ENCODE data around the gene HCRTR1.

HCRTR1 gene

GRCh38 chr1:31620631-31621497 is 3.4 kb downstream of the HCRTR1 start:
- no peak for DNase-seq (ENCODE audit: extremely low read depth, low read depth)
- TF ChIP-seq, protein P1, sequence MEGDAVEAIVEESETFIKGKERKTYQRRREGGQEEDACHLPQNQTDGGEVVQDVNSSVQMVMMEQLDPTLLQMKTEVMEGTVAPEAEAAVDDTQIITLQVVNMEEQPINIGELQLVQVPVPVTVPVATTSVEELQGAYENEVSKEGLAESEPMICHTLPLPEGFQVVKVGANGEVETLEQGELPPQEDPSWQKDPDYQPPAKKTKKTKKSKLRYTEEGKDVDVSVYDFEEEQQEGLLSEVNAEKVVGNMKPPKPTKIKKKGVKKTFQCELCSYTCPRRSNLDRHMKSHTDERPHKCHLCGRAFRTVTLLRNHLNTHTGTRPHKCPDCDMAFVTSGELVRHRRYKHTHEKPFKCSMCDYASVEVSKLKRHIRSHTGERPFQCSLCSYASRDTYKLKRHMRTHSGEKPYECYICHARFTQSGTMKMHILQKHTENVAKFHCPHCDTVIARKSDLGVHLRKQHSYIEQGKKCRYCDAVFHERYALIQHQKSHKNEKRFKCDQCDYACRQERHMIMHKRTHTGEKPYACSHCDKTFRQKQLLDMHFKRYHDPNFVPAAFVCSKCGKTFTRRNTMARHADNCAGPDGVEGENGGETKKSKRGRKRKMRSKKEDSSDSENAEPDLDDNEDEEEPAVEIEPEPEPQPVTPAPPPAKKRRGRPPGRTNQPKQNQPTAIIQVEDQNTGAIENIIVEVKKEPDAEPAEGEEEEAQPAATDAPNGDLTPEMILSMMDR (IDR thresholded peaks at IDR 0.05; ENCODE audit: low read depth, low read length): no peak

DNA sequence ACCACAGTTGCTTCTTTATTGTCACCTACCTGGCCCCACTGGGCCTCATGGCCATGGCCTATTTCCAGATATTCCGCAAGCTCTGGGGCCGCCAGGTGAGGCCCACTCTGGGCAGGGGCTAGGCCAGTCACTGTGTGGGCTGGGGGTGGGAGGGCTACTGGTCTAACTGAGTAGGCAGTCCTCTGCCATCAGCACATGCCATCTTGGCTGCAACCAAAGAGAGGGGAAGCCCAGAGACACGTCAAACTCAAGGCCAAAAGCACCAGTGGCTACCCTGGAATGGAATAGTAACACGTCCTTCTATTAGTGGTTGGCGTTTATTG is 4.0 kb downstream of the HCRTR1 start:
- no peak for DNase-seq (ENCODE audit: extremely low read depth, low read depth)

GRCh38 chr1:31621847-31622730 is 4.6 kb downstream of the HCRTR1 start:
- TF ChIP-seq, protein P1 (IDR thresholded peaks at IDR 0.05; ENCODE audit: low read depth, low read length): no peak
- DNase-seq (ENCODE audit: extremely low read depth, low read depth): no peak

More for the DNA sequence above, 4.0 kb downstream of the HCRTR1 start:
- TF ChIP-seq, protein P1 (IDR thresholded peaks at IDR 0.05; ENCODE audit: low read depth, low read length): no peak

GRCh38 chr1:31623365-31623764 is 5.9 kb downstream of the HCRTR1 start:
- TF ChIP-seq, protein P1 (IDR thresholded peaks at IDR 0.05; ENCODE audit: low read depth, low read length): no peak
- no peak for DNase-seq (ENCODE audit: extremely low read depth, low read depth)

DNA sequence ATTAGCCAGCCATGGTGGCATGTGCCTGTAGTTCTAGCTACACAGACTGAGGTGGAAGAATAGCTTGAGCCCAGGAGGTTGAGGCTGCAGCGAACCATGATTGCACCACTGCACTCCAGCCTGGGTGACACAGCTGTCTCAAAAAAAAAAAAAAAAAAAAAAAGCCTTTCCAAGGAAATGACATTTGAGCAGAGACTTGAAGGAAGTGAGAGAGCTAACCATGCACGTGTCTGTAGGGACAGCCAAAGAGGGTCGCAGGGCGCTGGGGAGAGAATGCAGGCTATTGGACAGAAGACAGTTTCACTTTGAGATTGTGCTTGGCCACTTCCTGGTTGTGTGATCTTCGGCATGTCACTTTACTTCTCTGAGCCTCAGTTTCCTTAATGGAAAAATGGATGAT is 6.8 kb downstream of the HCRTR1 start:
- TF ChIP-seq, protein P1 (IDR thresholded peaks at IDR 0.05; ENCODE audit: low read depth, low read length): no peak
- DNase-seq (ENCODE audit: extremely low read depth, low read depth): no peak

DNA sequence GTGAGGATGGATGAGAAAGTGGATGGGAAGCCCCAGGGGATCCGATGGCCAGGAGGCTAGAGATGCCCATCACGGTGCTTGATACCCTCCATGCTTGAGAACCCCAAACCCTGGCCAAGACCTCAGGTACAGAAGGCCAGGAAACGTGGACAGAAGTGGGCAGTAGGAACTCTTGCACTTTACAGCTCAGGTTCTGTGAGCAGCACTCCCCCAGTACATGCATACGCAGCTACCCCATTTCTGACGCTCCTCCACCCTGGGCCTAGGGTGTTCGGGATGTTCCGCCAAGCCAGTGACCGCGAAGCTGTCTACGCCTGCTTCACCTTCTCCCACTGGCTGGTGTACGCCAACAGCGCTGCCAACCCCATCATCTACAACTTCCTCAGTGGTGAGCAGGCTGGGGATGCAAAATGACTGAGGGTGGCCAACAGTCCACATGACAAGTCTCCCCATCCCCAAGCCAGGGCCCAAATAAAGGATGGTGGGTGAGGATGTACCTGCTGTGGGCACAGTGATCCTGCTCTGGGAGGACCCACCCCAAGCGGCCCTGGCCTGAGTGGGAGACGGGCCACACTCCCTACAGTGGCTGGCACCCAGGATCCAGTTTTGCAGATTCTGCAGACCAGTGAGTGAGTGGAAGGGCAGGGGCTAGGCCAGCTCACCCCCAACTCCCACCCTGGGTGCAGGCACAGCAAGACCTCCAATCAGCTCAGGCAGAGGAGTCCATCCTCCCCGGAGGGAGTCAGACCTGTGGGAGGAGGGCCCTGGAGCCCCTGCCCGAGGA is 7.4 kb downstream of the HCRTR1 start:
- TF ChIP-seq, protein P1 (IDR thresholded peaks at IDR 0.05; ENCODE audit: low read depth, low read length): no peak
- no peak for DNase-seq (ENCODE audit: extremely low read depth, low read depth)
